ENCODE data around the gene C1S. TPM values are rescaled to one million over a fixed set of nuclear protein-coding genes. Genes with fewer than 3 reads are reported as not detected.

The C1S gene
- total and polyA plus RNA-seq, 12 donors, result 51.5 to 582 (median 231) TPM

DNA sequence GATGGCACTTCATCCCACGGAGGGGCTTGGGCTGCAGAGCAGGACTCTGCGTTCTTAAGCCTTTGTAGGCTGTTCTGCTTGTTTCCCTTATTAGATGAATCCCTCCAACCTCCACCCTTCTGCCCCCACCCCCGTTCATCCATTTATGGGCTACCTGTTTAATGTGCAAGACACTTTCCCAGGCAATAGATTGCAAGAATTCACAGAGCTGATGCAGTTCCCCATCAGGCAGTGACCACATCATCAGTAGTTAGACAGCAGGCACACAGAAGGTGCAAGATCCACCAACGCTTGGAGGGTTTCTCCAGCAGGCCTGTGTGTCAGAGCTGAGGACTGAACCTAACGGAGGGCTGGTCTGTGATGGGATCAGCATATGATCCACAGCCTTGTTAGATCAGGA, 33.0 kb downstream of the C1S start:
- Histone ChIP-seq H3K36me3 (replicated peaks in 1 of 2) (peaks cover 0 to 21% of the 10 kb centered on the region in 2 donors), H3K4me1 (replicated peaks in 1 of 2) (peaks cover 10 to 34% of the 10 kb centered on the region in 2 donors), H3K27me3 (no peaks in the 10 kb centered on the region), H3K27ac (peak overlapping the region in 2 of 5 donors; percentile 59 to 82), H3K9me3 (replicated peaks in 1 of 3) (no peaks in the 10 kb centered on the region), H3K4me3 (no peak overlapping the region)
- intact Hi-C loops (cut with DNase I), result no loop called here
- TF ChIP-seq POLR2A (IDR thresholded peaks at IDR 0.05), result no peak
- TF ChIP-seq, protein P1, sequence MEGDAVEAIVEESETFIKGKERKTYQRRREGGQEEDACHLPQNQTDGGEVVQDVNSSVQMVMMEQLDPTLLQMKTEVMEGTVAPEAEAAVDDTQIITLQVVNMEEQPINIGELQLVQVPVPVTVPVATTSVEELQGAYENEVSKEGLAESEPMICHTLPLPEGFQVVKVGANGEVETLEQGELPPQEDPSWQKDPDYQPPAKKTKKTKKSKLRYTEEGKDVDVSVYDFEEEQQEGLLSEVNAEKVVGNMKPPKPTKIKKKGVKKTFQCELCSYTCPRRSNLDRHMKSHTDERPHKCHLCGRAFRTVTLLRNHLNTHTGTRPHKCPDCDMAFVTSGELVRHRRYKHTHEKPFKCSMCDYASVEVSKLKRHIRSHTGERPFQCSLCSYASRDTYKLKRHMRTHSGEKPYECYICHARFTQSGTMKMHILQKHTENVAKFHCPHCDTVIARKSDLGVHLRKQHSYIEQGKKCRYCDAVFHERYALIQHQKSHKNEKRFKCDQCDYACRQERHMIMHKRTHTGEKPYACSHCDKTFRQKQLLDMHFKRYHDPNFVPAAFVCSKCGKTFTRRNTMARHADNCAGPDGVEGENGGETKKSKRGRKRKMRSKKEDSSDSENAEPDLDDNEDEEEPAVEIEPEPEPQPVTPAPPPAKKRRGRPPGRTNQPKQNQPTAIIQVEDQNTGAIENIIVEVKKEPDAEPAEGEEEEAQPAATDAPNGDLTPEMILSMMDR (IDR thresholded peaks at IDR 0.05), result no peak
- peak in 2 of 7 donors; percentile 39 to 56 for DNase-seq
- 56 to 76% (median 70%) methylated on average over 5 of the region's 5 CpGs for WGBS, 4 donors

DNA sequence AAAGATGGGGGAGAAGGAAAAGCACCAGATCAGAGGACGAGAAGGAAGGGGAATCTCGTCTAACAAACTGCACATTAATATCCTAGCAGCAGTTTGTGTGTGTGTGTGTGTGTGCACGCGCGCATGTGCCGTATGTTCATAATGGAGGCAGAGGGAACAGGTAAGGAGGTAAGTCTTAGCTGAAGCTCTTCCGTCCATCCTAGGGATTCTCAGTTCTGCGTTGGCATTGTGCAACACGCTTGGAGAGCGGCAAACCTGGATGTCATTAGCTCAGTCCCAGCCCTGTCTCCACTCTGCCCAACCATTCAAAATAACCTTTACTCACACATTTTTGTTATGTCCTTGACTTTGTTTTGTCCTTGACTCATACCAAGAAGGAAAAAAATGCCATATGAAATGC, 33.4 kb downstream of the C1S start:
- Histone ChIP-seq H3K4me1 (replicated peaks in 1 of 2) (peaks cover 10 to 34% of the 10 kb centered on the region in 2 donors), H3K4me3 (no peak overlapping the region), H3K9me3 (replicated peaks in 1 of 3) (no peaks in the 10 kb centered on the region), H3K36me3 (replicated peaks in 1 of 2) (peaks cover 0 to 20% of the 10 kb centered on the region in 2 donors), H3K27me3 (no peaks in the 10 kb centered on the region), H3K27ac (peak overlapping the region in 2 of 5 donors; percentile 59 to 82)
- intact Hi-C loops (cut with DNase I), result no loop called here
- peak in 6 of 7 donors; percentile 57 to 75 (median 67) for DNase-seq
- WGBS, 4 donors, result 49 to 60% (median 53%) methylated on average over 10 of the region's 10 CpGs
- no peak for TF ChIP-seq POLR2A (IDR thresholded peaks at IDR 0.05)
- TF ChIP-seq, protein P1 (IDR thresholded peaks at IDR 0.05), result no peak

DNA sequence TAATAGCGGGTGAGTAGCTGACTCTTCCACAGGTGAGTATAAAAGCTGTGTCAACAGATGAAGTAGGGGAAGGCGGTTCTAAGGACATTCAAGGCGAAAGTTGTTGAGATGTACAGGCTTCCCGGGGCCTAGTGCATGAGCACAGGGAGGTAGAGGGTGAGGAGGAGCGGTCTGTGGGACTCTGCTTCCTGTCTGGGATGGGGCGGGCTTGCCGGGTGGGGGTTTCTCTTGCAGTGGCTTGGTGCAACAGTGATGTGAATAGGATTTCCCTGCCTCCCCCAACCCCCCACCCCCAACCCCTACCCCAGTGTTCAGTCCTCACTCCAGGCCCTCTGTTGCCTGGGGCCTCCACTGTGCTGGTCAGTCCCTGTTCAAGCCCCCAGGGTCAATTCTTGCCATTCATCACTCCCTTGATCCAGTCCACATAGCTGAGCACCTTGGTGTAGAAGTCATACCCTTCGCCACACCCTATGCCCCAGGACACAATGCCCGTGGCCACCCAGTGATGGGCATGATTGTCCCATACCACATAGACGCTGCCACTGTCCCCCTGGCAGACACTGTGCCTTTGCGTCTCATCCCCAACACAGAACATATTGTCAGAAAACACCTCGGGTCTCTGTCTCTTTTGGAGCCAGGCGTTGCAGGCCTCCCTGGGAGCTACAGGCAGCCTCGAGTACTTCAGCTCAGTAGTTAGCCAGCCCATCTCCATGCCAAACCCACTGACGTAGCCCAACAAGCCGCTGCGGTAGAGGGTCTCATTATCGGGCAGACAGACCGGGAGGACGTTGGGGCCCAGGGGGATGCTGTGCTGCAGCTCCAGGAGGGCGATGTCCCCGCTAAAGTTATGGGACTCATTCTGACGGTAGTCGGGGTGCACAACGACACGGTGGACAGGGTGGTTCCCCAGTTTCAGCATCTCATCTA, 35.8 kb downstream of the C1S start:
- H3K27me3 ChIP-seq, result no peaks in the 10 kb centered on the region
- peaks cover 13 to 27% of the 10 kb centered on the region in 2 donors for H3K4me1 ChIP-seq (replicated peaks in 1 of 2)
- WGBS, 4 donors, result 82 to 87% (median 84%) methylated on average over 16 to 26 of the region's 26 CpGs
- H3K9me3 ChIP-seq (replicated peaks in 1 of 3), result no peaks in the 10 kb centered on the region
- no peak overlapping the region for H3K27ac ChIP-seq
- peaks cover 0 to 28% of the 10 kb centered on the region in 2 donors for H3K36me3 ChIP-seq (replicated peaks in 1 of 2)
- no peak for TF ChIP-seq POLR2A (IDR thresholded peaks at IDR 0.05)
- intact Hi-C loops (cut with DNase I), result no loop called here
- no peak overlapping the region for H3K4me3 ChIP-seq
- peak in 1 of 7 donors; percentile 50 for DNase-seq

DNA sequence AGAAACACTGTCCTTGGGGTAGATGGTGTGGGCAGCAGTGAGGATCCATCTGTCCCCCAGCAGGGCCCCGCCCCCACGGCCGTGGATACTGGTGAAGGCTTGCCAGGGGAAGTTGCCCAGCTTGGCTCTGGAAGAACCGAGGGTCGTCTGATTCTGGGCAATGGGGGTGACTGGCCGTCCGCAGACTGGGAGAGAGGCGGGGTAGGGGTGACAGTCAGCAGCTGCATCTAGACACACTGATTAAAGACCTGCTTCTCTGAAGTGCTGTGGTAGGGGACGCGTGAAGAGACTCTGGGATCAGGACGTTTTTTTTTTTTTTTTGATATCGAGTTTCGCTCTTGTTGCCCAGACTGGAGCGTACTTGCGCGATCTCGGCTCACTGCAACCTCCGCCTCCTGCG, 36.5 kb downstream of the C1S start:
- Histone ChIP-seq H3K4me1 (replicated peaks in 1 of 2) (peaks cover 20 to 31% of the 10 kb centered on the region in 2 donors), H3K27me3 (no peaks in the 10 kb centered on the region), H3K36me3 (replicated peaks in 1 of 2) (peaks cover 0 to 28% of the 10 kb centered on the region in 2 donors), H3K27ac (no peak overlapping the region), H3K4me3 (no peak overlapping the region), H3K9me3 (replicated peaks in 1 of 3) (no peaks in the 10 kb centered on the region)
- WGBS, 4 donors, result 81 to 87% (median 84%) methylated on average over 12 to 19 of the region's 19 CpGs
- TF ChIP-seq, protein P1 (IDR thresholded peaks at IDR 0.05), result no peak
- no peak for TF ChIP-seq POLR2A (IDR thresholded peaks at IDR 0.05)
- no peak for DNase-seq
- intact Hi-C loops (cut with DNase I), result no loop called here

Measured in adrenal gland (tissue), 12 donors.